MG63 (cell line): ENCODE measurements around the gene RRP15. TPM values are rescaled to one million over a fixed set of nuclear protein-coding genes. Genes with fewer than 3 reads are reported as not detected.

Source experiments
- DNase-seq: peaks from one replicate; pipeline ENCODE4 v3.0.0-alpha.2; 2020
- H3K27me3 ChIP-seq: fragments of 250-450 bp; sonication (Bioruptor Pico); 2 replicates; pipeline ENCODE4 v1.5.1; 2020; ENCODE audit warnings: mild to moderate bottlenecking, moderate library complexity
- H3K36me3 ChIP-seq: fragments of 250-450 bp; sonication (Bioruptor Pico); 2 replicates; pipeline ENCODE4 v1.5.1; 2020; ENCODE audit warnings: mild to moderate bottlenecking, moderate library complexity
- H3K4me3 ChIP-seq: fragments of 250-450 bp; sonication (Bioruptor Pico); 2 replicates; pipeline ENCODE4 v1.5.1; 2020; ENCODE audit warnings: mild to moderate bottlenecking, moderate library complexity
- H3K9me3 ChIP-seq: fragments of 250-450 bp; sonication (Bioruptor Pico); 2 replicates; pipeline ENCODE4 v1.5.1; 2020; ENCODE audit warnings: mild to moderate bottlenecking, moderate library complexity
- total RNA-seq: library from RNA; depleted of rRNA; stranded (reverse); fragments of >200 nt; shearing (Covaris generic); gene quantifications from 2 replicates; pipeline ENCODE4 v1.2.3, GENCODE V29; 2014; ENCODE audit warnings: low replicate concordance; rRNA removed

RRP15 gene, protein sequence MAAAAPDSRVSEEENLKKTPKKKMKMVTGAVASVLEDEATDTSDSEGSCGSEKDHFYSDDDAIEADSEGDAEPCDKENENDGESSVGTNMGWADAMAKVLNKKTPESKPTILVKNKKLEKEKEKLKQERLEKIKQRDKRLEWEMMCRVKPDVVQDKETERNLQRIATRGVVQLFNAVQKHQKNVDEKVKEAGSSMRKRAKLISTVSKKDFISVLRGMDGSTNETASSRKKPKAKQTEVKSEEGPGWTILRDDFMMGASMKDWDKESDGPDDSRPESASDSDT
- 5.4 and 12.0 TPM in 2 replicates for total RNA-seq

- peaks cover 6% of the 10 kb centered on the region for H3K9me3 ChIP-seq
- DNase-seq: peak; percentile 92
- H3K36me3 ChIP-seq: peaks cover 12% of the 10 kb centered on the region
- no peaks in the 10 kb centered on the region for H3K27me3 ChIP-seq
- peak within 1 kb of the TSS; percentile 93 for H3K4me3 ChIP-seq
Observed at GRCh38 chr1:218284917-218285635, at the start of gene RRP15. RRP15 (plus strand) TSS chr1:218285293; CDS start chr1:218285317, 24 bp downstream.

DNA sequence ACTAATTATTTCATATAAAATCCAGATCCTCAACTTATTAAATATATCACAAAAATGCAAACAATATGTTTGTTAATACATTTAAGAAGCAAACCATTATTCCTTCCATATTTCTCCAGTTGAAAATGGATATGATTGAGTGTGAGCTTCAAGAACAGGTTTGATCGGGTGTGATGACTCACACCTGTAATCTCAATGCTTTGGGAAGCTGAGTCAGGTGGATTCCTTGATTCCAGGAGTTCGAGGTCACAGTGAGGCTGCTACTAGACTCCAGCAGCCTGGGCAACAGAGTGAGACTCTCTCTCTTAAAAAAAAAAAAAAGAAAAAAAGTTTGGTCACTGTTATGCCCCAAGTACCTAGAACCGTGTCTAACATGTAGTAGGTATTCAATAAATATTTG is 42.9 kb upstream of the RRP15 start:
- H3K4me3 ChIP-seq: no peak overlapping the region
- no peaks in the 10 kb centered on the region for H3K9me3 ChIP-seq
- no peaks in the 10 kb centered on the region for H3K27me3 ChIP-seq
- H3K36me3 ChIP-seq: no peaks in the 10 kb centered on the region
- DNase-seq: peak; percentile 2

- H3K36me3 ChIP-seq: no peaks in the 10 kb centered on the region
- H3K27me3 ChIP-seq: no peaks in the 10 kb centered on the region
- no peaks in the 10 kb centered on the region for H3K9me3 ChIP-seq
- H3K4me3 ChIP-seq: no peak overlapping the region
- no peak for DNase-seq
Observed at GRCh38 chr1:218247339-218247738, 37.8 kb upstream of the RRP15 start.

DNA sequence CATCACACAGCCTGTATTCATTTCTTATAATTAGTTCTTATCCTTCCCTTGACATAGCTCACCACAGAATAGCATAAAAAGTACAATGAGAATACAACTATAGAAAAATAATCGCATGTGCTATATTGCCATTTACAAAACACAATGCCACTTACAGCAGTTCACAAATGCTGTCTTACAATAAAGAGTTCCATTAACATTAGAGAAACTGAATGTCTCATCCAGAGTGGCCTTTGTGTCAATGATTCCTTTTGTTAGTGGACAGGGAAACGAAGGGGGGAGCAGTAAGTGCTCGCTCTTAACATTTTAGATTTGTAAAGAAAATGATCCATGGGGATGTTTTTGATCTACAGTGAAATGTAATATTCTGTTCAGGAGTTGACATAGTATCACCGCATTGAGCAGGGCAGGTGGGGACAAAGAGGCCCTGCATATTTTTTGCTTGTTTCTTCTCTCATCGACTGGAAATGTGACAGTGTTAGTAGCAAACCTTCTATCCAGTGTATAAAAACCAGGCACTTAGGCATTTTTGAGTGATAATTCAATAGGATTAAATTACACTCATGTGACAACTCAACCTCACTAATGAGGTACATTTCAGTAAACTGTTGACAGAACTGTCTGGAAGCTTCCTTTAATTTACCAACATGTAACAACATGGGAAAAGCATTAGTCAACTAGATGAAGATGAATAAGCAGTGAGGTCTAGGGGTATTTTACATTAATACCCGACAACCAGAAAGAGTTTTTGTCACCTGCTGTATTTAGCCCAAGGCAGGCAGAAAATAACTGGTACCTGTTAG is 35.6 kb upstream of the RRP15 start:
- Histone ChIP-seq H3K9me3 (no peaks in the 10 kb centered on the region), H3K4me3 (no peak overlapping the region), H3K36me3 (no peaks in the 10 kb centered on the region), H3K27me3 (no peaks in the 10 kb centered on the region)
- DNase-seq: no peak

DNA sequence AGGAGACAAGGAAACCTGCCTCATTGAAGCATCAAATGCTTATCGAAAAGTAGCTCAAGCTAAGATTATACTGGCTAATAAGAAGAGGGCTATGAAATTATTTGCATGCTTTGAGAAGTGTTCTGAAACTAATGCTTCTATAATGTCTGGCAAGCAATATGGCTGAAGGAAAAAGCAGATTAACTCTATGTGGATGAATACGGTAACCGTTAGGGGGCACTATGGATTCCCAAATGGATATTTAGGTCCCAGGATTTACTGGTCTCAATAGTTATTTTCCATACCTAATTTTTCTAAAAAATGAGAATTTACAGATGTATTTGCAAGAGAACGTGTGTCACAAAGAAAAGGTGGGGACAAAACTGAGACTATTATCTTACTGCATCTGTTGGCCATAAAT is 34.6 kb upstream of the RRP15 start:
- H3K9me3 ChIP-seq: no peaks in the 10 kb centered on the region
- no peak for DNase-seq
- H3K4me3 ChIP-seq: no peak overlapping the region
- H3K27me3 ChIP-seq: no peaks in the 10 kb centered on the region
- H3K36me3 ChIP-seq: no peaks in the 10 kb centered on the region

DNA sequence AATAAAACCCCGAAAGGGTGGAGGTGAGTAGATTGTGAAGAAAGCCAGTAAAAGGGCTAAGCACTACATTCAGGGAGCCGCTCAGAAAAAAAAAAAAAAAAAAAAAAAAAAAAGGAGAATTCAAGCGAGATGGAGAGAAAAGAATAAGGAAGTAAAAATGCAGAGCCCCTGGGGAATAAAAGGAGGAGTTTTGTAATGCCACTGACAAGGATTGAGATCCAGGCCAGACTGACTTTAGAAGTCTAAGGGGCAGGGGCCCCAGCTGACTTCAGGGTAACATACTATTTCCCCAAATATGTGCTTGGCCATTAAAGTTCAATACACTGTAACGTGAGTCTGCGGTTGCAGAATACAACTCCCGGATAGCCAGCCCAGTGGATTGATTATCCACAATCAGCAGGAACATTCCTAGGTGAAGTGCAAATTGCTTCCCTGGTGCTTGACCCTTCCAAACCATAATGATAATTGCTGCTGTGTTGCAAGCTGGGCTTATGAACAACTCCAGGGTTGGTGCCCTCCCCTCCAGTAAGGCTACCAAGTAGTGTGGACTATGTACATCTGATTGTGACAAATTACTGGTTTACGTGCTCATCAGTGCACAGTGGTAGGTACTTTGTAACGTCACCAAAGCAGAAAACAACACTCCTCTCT is 30.7 kb upstream of the RRP15 start:
- no peak for DNase-seq
- Histone ChIP-seq H3K27me3 (no peaks in the 10 kb centered on the region), H3K4me3 (no peak overlapping the region), H3K36me3 (no peaks in the 10 kb centered on the region), H3K9me3 (peaks cover 5% of the 10 kb centered on the region)

GRCh38 chr1:218255090-218255489 is 30.0 kb upstream of the RRP15 start:
- H3K9me3 ChIP-seq: peaks cover 8% of the 10 kb centered on the region
- no peak for DNase-seq
- no peaks in the 10 kb centered on the region for H3K36me3 ChIP-seq
- no peaks in the 10 kb centered on the region for H3K27me3 ChIP-seq
- no peak overlapping the region for H3K4me3 ChIP-seq

DNA sequence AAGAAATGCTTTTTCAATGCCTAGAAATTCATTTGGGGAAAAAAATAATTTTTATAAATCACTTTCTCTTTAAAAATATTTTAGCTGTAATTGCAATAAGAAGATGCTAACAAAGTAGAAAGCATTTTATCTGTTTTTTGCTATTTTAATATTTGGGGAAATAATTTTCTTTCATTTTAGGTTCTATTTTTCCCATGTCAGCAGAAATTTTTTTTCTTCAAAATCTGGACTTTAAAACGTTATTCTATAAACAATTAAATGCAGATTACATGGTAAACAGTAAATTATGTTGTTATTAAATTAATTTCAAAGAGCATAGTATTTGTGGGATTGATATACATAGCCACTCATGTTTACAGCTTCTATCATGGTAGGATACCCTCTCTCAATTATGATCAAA is 27.7 kb upstream of the RRP15 start:
- no peak for DNase-seq
- H3K9me3 ChIP-seq: peaks cover 8% of the 10 kb centered on the region
- H3K27me3 ChIP-seq: no peaks in the 10 kb centered on the region
- H3K4me3 ChIP-seq: no peak overlapping the region
- no peaks in the 10 kb centered on the region for H3K36me3 ChIP-seq

- Histone ChIP-seq H3K36me3 (no peaks in the 10 kb centered on the region), H3K9me3 (peaks cover 8% of the 10 kb centered on the region)
- DNase-seq: no peak
Observed at GRCh38 chr1:218257971-218258370, 27.1 kb upstream of the RRP15 start.

GRCh38 chr1:218259339-218259738 is 25.8 kb upstream of the RRP15 start:
- Histone ChIP-seq H3K36me3 (no peaks in the 10 kb centered on the region), H3K27me3 (no peaks in the 10 kb centered on the region), H3K4me3 (no peak overlapping the region), H3K9me3 (peaks cover 8% of the 10 kb centered on the region)
- no peak for DNase-seq

More at GRCh38 chr1:218257971-218258370, 27.1 kb upstream of the RRP15 start:
- no peak overlapping the region for H3K4me3 ChIP-seq
- H3K27me3 ChIP-seq: no peaks in the 10 kb centered on the region

DNA sequence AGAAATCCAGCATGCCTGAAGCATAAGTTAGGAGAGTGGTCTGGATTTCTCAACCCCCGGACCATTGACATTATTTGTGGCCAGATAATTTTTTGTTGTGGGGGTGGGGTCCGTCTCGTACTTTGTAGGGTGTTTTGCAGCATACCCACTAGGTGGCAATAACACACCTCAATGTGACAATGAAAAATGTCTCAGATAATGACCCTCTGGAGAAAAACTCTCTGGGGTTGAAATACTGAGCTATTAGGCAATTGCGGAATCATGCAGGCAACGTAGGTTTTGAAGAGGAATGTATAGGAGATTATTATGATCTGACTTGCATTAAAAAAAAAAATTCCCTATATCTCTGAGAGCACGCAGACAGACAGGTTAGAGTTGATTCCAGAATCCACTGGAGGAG is 25.3 kb upstream of the RRP15 start:
- Histone ChIP-seq H3K27me3 (no peaks in the 10 kb centered on the region), H3K36me3 (no peaks in the 10 kb centered on the region), H3K4me3 (no peak overlapping the region), H3K9me3 (peaks cover 8% of the 10 kb centered on the region)
- no peak for DNase-seq

- no peak overlapping the region for H3K4me3 ChIP-seq
- H3K36me3 ChIP-seq: no peaks in the 10 kb centered on the region
- H3K27me3 ChIP-seq: no peaks in the 10 kb centered on the region
- DNase-seq: no peak
- H3K9me3 ChIP-seq: peaks cover 8% of the 10 kb centered on the region
Observed at GRCh38 chr1:218262259-218262658, 22.8 kb upstream of the RRP15 start.

GRCh38 chr1:218266356-218266755 is 18.7 kb upstream of the RRP15 start:
- Histone ChIP-seq H3K9me3 (no peaks in the 10 kb centered on the region), H3K4me3 (no peak overlapping the region), H3K36me3 (no peaks in the 10 kb centered on the region), H3K27me3 (no peaks in the 10 kb centered on the region)
- peak; percentile 52 for DNase-seq

- Histone ChIP-seq H3K27me3 (no peaks in the 10 kb centered on the region), H3K9me3 (no peaks in the 10 kb centered on the region), H3K4me3 (no peak overlapping the region), H3K36me3 (no peaks in the 10 kb centered on the region)
- DNase-seq: no peak
Observed at GRCh38 chr1:218272366-218272765, 12.7 kb upstream of the RRP15 start.

DNA sequence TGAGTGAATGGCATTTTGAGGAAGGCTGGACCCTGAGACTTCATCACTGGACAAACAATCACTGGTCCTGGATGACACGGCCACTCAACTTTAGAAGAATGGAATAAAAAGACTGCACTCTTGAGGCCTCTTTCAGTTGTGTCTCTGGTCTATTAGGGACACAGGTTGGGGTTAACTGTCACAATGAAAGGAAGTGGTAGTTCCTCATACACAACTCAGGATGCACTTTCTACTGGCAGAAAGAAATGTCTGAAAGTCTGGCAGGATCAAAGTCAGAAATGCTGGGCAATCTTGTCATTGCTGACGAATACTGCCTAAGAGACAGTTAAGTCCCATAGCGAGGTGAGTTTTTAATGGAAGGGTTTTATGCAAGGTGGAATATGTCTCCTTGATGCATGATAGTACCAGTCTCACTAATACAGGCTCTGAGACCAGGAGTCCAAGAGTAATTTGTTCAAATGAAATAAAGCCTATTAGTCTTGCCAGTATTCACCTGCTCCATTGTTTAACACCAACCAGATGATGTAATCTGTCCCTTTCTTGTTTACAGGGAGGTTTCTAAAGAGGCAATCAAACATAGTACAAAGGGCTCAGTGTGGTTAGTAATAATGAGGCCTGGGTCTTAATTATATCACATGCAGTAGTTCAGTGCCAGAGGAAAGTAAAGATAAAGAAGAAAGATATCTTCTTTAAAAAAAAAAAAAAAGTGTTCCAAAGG is 11.2 kb upstream of the RRP15 start:
- no peaks in the 10 kb centered on the region for H3K9me3 ChIP-seq
- no peak for DNase-seq
- no peaks in the 10 kb centered on the region for H3K36me3 ChIP-seq
- H3K4me3 ChIP-seq: no peak overlapping the region
- H3K27me3 ChIP-seq: no peaks in the 10 kb centered on the region

DNA sequence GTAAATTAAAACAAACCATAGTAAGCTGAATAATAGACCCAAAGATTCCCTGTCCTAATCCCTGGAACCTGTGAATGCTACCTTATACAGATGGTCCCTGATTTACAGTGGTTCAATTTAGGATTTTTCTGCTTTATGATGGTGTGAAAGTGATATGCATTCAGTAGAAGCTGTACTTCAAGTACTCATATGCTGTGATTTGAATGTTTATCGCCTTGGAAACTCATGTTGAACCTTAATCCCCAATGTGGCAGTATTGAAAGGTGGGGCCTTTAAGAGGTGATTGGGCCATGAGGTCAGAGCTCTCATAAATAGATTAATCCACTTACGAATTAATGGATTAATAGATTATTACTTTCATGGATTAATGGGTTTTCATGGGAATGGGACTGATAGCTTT is 10.6 kb upstream of the RRP15 start:
- Histone ChIP-seq H3K36me3 (no peaks in the 10 kb centered on the region), H3K27me3 (no peaks in the 10 kb centered on the region), H3K9me3 (no peaks in the 10 kb centered on the region), H3K4me3 (no peak overlapping the region)
- DNase-seq: no peak
